Measurements from ENCODE around the gene KBTBD2. TPM values are rescaled to one million over a fixed set of nuclear protein-coding genes. Genes with fewer than 3 reads are reported as not detected.
"Not testable (repeated sequence)": the region's sequence is repeated elsewhere in the genome, so short reads cannot be mapped to it uniquely, and the experiment has no call there.

The KBTBD2 gene
- total RNA-seq, 2 donors from 2014 or later, result 41.8 to 52.9 TPM

DNA sequence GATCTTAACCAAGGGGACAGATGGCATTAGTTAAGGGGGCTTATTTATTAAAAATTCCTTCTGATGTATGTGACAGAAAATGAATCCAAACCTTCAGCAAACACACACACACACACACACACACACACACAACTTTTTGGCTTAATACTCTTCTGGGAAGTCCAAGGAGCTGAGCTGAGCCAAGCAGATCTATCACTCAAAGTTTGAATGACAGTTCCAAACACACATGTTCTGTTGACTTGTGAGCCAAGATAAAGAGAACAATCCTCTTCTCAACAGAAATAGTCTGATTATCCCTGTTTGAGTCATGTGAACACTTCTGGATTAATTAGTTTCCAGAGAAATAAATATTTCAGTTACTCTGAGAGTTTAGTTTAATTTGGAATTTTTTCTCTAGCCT lies 31.5 kb downstream of the KBTBD2 start:
- H3K9me3 Mint-ChIP-seq, result peaks cover 8% of the 10 kb centered on the region
- peaks cover 5% of the 10 kb centered on the region for H3K27me3 Mint-ChIP-seq (ENCODE audit: insufficient read depth)
- peaks cover 9% of the 10 kb centered on the region for H3K36me3 Mint-ChIP-seq (ENCODE audit: low read depth)
- H3K27ac ChIP-seq (ENCODE audit: low read depth, low read length), result no peak overlapping the region
- no peak for DNase-seq
- no peak overlapping the region for H3K27ac Mint-ChIP-seq
- peaks cover 4% of the 10 kb centered on the region for H3K9me3 ChIP-seq (ENCODE audit: control insufficient read depth, low read length)
- no peak overlapping the region for H3K9ac ChIP-seq (ENCODE audit: extremely low read depth, low read length, poor library complexity, severe bottlenecking)
- TF ChIP-seq, protein P1, sequence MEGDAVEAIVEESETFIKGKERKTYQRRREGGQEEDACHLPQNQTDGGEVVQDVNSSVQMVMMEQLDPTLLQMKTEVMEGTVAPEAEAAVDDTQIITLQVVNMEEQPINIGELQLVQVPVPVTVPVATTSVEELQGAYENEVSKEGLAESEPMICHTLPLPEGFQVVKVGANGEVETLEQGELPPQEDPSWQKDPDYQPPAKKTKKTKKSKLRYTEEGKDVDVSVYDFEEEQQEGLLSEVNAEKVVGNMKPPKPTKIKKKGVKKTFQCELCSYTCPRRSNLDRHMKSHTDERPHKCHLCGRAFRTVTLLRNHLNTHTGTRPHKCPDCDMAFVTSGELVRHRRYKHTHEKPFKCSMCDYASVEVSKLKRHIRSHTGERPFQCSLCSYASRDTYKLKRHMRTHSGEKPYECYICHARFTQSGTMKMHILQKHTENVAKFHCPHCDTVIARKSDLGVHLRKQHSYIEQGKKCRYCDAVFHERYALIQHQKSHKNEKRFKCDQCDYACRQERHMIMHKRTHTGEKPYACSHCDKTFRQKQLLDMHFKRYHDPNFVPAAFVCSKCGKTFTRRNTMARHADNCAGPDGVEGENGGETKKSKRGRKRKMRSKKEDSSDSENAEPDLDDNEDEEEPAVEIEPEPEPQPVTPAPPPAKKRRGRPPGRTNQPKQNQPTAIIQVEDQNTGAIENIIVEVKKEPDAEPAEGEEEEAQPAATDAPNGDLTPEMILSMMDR (conservative IDR thresholded peaks at IDR 0.05), result no peak
- H3K36me3 ChIP-seq (ENCODE audit: control insufficient read depth, insufficient read depth, low read length), result peaks cover 8% of the 10 kb centered on the region
- H3K4me3 Mint-ChIP-seq, result no peak overlapping the region
- H3K4me1 ChIP-seq (ENCODE audit: control insufficient read depth, insufficient read depth, low read length), result no peaks in the 10 kb centered on the region
- peaks cover 2% of the 10 kb centered on the region for H3K4me1 Mint-ChIP-seq
- no peak overlapping the region for H3K4me3 ChIP-seq (ENCODE audit: low read length)
- H3K27me3 ChIP-seq (ENCODE audit: control insufficient read depth, insufficient read depth, low read length, poor library complexity, severe bottlenecking), result no peaks in the 10 kb centered on the region

DNA sequence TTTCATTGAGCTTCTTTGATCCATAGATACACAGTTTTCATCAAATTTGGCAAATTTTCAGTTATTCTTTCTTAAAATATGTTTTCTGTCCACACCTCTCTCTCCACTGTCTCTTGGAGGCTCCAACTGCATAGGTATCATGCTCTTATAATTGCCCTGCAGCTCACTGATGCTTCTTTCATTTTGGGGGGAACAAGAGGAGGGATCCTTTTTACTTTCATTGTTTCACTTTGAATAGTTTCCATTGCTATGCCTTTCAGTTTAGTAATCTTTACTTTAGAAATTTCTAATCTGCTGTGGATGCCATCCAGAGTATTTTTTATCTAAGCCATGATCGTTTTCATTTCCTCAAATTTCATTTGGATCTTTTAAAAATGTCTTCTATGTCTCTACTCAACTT lies 32.9 kb downstream of the KBTBD2 start:
- Mint-ChIP-seq H3K4me1 (peaks cover 2% of the 10 kb centered on the region), H3K9me3 (no peaks in the 10 kb centered on the region), H3K4me3 (no peak overlapping the region), H3K36me3 (ENCODE audit: low read depth) (no peaks in the 10 kb centered on the region), H3K27ac (no peak overlapping the region), H3K27me3 (ENCODE audit: insufficient read depth) (peaks cover 16% of the 10 kb centered on the region)
- H3K4me3 ChIP-seq (ENCODE audit: low read length), result no peak overlapping the region
- no peak overlapping the region for H3K27ac ChIP-seq (ENCODE audit: low read depth, low read length)
- no peak for DNase-seq
- WGBS, 2 experiments (ENCODE audit: insufficient coverage in 1 of 2, insufficient read length in 1 of 2), result 38 to 58% methylated on average over 1 of the region's 1 CpG
- no peaks in the 10 kb centered on the region for H3K36me3 ChIP-seq (ENCODE audit: control insufficient read depth, insufficient read depth, low read length)
- H3K9ac ChIP-seq (ENCODE audit: extremely low read depth, low read length, poor library complexity, severe bottlenecking), result no peak overlapping the region
- H3K27me3 ChIP-seq (ENCODE audit: control insufficient read depth, insufficient read depth, low read length, poor library complexity, severe bottlenecking), result no peaks in the 10 kb centered on the region
- TF ChIP-seq, protein P1 (conservative IDR thresholded peaks at IDR 0.05), result no peak
- H3K9me3 ChIP-seq (ENCODE audit: control insufficient read depth, low read length), result no peaks in the 10 kb centered on the region
- H3K4me1 ChIP-seq (ENCODE audit: control insufficient read depth, insufficient read depth, low read length), result no peaks in the 10 kb centered on the region

DNA sequence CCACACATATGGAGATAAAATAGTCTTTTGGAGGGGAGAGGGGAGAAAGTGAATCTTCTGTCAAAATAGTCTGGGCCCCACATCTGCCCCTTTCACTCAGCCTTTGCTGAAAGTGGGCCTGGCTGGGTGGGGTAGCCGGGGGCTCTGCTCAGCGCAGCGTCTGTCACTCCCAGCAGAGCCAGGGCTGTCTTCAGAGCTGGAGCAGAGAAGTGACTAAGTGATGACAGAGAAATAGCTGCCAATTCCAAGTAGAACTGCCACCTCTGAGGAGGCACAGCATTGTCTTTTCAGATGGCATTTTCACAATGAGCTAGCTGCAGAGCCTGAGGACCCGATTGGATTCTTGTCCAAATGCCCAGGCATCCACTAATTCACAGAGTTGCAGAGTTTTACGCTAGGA lies 34.5 kb downstream of the KBTBD2 start:
- H3K36me3 ChIP-seq (ENCODE audit: control insufficient read depth, insufficient read depth, low read length); H3K4me3 ChIP-seq (ENCODE audit: low read length); H3K27ac ChIP-seq (ENCODE audit: low read depth, low read length); H3K4me3 Mint-ChIP-seq; H3K9ac ChIP-seq (ENCODE audit: extremely low read depth, low read length, poor library complexity, severe bottlenecking); DNase-seq; H3K9me3 ChIP-seq (ENCODE audit: control insufficient read depth, low read length); H3K27me3 ChIP-seq (ENCODE audit: control insufficient read depth, insufficient read depth, low read length, poor library complexity, severe bottlenecking); H3K4me1 Mint-ChIP-seq; H3K27ac Mint-ChIP-seq; H3K4me1 ChIP-seq (ENCODE audit: control insufficient read depth, insufficient read depth, low read length); H3K36me3 Mint-ChIP-seq (ENCODE audit: low read depth); H3K9me3 Mint-ChIP-seq: not testable (repeated sequence)
- peaks cover 29% of the 10 kb centered on the region for H3K27me3 Mint-ChIP-seq (ENCODE audit: insufficient read depth)
- WGBS, 2 experiments (ENCODE audit: insufficient coverage in 1 of 2, insufficient read length in 1 of 2), result 78% methylated on average over 4 of the region's 5 CpGs; no CpG with 5 or more reads in 1 of the 2 experiments

DNA sequence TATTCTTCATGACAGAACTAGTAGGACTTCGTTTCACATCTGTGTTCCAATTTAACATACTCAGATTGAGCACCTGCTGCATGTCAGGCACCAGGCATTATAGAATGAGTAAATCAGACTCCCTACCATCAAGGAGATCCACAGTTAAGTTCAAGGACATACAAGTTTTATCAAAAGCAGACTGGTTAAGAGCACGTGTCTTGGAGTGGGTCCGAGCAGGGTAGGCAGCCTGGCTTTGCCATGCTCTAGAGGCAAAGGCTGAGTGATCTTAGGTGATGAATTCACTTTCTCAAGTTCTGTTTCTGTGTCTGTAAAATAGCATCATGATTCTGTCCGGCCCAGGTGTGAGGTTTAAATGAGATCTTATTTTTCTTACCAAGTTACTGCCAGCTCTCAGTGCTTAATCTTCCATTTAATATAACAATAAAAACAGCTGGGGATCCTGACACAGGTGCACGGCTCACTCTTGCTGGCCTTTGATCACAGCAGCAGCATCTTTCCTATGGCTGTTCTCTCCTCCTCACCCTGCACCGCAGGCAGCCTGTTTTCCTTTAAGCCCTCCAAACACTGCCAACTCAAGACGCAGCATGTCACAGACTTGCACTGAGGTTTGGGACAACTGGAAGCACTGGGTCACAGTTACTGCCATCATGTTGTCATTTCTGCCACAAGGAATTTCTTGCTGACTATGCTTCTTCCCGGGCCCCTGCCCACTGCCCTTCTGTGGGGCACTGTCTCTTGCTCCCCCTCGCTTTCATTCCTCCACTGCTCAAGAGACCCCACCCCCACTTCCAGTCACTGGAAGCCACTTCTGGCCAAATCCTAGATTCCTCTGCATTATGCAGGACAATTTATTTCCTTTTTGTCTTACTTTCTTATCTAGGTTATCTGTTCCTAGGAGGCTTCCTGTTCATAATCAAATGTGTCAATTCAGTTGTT lies 35.5 kb downstream of the KBTBD2 start:
- not testable (repeated sequence) for H3K9me3 Mint-ChIP-seq, H3K27ac Mint-ChIP-seq

DNA sequence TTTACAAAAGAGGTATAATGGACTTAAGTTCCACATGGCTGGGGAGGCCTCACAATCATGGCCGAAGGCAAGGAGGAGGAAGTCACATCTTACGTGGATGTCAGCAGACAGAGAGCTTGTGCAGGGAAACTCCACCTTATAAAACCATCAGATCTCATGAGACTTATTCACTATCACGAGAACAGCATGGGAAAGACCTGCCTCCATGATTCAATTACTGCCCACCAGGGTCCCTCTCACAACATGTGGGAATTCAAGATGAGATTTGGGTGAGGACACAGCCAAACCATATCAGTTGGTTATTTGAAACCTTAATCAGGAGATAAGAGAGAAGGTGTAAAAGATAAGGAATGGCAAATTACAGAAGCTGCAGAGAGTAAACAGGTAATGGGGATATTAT lies 40.9 kb downstream of the KBTBD2 start:
- H3K27ac Mint-ChIP-seq; H3K4me1 ChIP-seq (ENCODE audit: control insufficient read depth, insufficient read depth, low read length); H3K4me3 Mint-ChIP-seq; H3K4me3 ChIP-seq (ENCODE audit: low read length); H3K27me3 ChIP-seq (ENCODE audit: control insufficient read depth, insufficient read depth, low read length, poor library complexity, severe bottlenecking); H3K27ac ChIP-seq (ENCODE audit: low read depth, low read length); H3K36me3 ChIP-seq (ENCODE audit: control insufficient read depth, insufficient read depth, low read length); H3K4me1 Mint-ChIP-seq; DNase-seq; H3K9ac ChIP-seq (ENCODE audit: extremely low read depth, low read length, poor library complexity, severe bottlenecking); H3K36me3 Mint-ChIP-seq (ENCODE audit: low read depth): not testable (repeated sequence)
- 54% methylated on average over 3 of the region's 3 CpGs; no CpG with 5 or more reads in 1 of the 2 experiments for WGBS, 2 experiments (ENCODE audit: insufficient coverage in 1 of 2, insufficient read length in 1 of 2)
- Mint-ChIP-seq H3K9me3 (peaks cover 18% of the 10 kb centered on the region), H3K27me3 (ENCODE audit: insufficient read depth) (peaks cover 31% of the 10 kb centered on the region)
- peaks cover 30% of the 10 kb centered on the region for H3K9me3 ChIP-seq (ENCODE audit: control insufficient read depth, low read length)

More for the DNA sequence above, 35.5 kb downstream of the KBTBD2 start:
- not testable (repeated sequence) for H3K4me3 ChIP-seq (ENCODE audit: low read length); H3K36me3 Mint-ChIP-seq (ENCODE audit: low read depth); H3K27me3 ChIP-seq (ENCODE audit: control insufficient read depth, insufficient read depth, low read length, poor library complexity, severe bottlenecking); H3K9me3 ChIP-seq (ENCODE audit: control insufficient read depth, low read length); H3K4me1 ChIP-seq (ENCODE audit: control insufficient read depth, insufficient read depth, low read length); DNase-seq; H3K27ac ChIP-seq (ENCODE audit: low read depth, low read length); H3K36me3 ChIP-seq (ENCODE audit: control insufficient read depth, insufficient read depth, low read length); H3K4me1 Mint-ChIP-seq; H3K9ac ChIP-seq (ENCODE audit: extremely low read depth, low read length, poor library complexity, severe bottlenecking); H3K4me3 Mint-ChIP-seq
- peaks cover 34% of the 10 kb centered on the region for H3K27me3 Mint-ChIP-seq (ENCODE audit: insufficient read depth)
- WGBS, 2 experiments (ENCODE audit: insufficient coverage in 1 of 2, insufficient read length in 1 of 2), result 73% methylated on average over 5 of the region's 9 CpGs; no CpG with 5 or more reads in 1 of the 2 experiments

All from endodermal cell (in vitro differentiated cells).